LNCaP clone FGC (cell line): ENCODE results near the gene DLGAP1.

Experiments used
- DNase-seq: peaks from one replicate; pipeline ENCODE4 v3.0.0-alpha.2; 2011; ENCODE audit warnings: low read depth
- H3K4me3 ChIP-seq: 2 replicates; pipeline ENCODE4 v1.5.1; 2011; ENCODE audit warnings: mild to moderate bottlenecking, low read depth, low read length, control low read depth
- TF ChIP-seq, protein P1 (sequence below): IDR thresholded peaks from 2 replicates; pipeline ENCODE4 v1.5.1; 2012; ENCODE audit warnings: mild to moderate bottlenecking; ENCODE audit not compliant: control insufficient read depth, insufficient read depth; ENCODE audit errors: extremely low read depth

DLGAP1 gene

DNA sequence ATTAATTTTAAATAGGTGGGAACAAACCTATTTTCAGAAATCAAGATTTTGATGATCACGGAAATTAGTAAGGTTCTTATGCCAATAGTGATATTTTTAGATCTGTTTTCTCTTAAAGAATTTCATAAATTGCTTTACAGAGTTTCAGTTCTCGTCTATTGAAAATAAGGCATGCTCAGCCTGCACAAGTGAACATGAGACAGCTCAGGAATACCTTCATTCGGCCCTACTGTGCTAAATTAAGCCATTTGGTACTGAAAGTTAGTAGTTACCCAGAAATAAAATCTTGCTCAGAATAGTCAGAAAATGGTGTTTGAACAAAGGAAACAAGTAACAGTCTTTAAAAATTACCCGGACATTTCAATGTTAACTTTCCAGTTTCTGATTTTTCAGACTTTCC, 60.4 kb downstream of the DLGAP1 start:
- DNase-seq: no peak
- H3K4me3 ChIP-seq: no peak overlapping the region
- TF ChIP-seq, protein P1, sequence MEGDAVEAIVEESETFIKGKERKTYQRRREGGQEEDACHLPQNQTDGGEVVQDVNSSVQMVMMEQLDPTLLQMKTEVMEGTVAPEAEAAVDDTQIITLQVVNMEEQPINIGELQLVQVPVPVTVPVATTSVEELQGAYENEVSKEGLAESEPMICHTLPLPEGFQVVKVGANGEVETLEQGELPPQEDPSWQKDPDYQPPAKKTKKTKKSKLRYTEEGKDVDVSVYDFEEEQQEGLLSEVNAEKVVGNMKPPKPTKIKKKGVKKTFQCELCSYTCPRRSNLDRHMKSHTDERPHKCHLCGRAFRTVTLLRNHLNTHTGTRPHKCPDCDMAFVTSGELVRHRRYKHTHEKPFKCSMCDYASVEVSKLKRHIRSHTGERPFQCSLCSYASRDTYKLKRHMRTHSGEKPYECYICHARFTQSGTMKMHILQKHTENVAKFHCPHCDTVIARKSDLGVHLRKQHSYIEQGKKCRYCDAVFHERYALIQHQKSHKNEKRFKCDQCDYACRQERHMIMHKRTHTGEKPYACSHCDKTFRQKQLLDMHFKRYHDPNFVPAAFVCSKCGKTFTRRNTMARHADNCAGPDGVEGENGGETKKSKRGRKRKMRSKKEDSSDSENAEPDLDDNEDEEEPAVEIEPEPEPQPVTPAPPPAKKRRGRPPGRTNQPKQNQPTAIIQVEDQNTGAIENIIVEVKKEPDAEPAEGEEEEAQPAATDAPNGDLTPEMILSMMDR: no peak

DNA sequence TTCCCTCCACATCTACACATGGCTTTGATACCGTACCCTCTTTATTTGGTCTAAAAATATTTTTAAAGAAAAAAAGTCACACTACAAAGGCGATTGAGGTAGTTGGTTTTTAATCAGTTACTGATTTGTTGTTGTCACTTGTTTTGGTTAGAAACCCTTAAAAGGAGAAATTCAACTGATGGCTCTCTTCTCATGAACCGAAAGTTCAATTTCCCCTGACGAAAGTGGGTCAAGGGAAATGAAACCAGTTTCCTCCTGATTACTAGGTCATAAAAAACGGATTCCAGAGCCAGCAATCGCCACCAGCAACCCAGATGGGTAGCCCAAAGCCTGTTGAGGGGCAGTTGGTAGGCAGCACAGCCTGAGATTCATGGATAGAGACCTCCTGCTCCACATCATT, 63.2 kb downstream of the DLGAP1 start:
- no peak overlapping the region for H3K4me3 ChIP-seq
- TF ChIP-seq, protein P1: no peak
- no peak for DNase-seq

DNA sequence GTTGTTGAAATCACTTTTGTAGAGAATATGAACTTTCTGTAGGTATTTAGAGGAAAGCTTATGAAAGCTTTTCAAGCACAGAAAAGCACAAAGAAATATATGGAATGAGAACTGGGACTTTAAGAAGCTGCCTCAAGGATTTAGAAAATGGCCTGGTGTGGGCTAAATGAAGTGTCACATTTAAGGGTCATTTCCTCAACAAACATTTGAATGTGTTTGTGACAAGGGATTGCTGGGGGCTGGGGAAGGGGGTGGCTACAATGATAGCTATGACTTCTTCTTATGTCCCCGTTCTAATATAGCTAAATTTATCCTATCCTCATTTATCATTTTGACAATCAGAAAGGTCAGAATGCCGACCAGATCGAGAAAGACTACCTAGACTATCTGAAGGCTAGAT, 69.2 kb downstream of the DLGAP1 start:
- TF ChIP-seq, protein P1: no peak
- DNase-seq: no peak
- H3K4me3 ChIP-seq: no peak overlapping the region

DNA sequence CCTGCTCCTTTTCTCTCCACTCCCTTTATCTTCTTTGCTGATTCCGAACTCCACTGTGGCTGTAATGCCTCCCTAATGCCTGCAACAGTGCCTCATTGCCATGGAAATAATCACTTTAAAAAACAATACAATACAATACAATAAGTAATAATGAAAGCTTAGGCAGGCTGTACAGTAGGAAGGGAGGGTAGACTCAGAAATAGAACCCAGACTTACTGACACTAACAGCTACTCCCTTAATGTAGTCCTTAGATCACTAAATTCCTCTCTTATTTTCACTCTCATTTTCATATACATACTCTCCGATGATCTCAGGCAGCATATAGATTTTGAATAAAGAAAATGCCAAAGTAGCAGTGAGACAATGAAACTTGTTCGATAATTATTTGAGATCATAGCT, 70.2 kb downstream of the DLGAP1 start:
- no peak for DNase-seq
- no peak overlapping the region for H3K4me3 ChIP-seq
- TF ChIP-seq, protein P1: no peak

DNA sequence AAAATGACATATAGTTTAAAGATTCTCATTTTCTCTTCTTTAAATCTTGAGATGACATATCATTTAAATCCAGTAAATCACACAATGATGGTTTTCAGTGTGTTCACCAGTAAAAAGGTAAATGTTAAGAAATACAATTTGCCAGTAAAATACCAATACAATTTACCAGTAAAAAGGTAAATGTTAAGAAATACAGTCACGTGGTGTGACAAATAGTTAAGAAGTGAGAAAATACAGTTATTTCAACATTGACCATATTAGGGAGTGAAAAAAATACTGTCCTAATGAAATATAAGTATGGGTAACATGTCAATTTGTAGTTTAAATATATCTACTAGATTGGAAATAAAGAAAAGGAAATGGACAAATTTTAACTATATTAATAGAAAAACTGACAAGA, 80.5 kb downstream of the DLGAP1 start:
- TF ChIP-seq, protein P1: no peak
- no peak for DNase-seq

DNA sequence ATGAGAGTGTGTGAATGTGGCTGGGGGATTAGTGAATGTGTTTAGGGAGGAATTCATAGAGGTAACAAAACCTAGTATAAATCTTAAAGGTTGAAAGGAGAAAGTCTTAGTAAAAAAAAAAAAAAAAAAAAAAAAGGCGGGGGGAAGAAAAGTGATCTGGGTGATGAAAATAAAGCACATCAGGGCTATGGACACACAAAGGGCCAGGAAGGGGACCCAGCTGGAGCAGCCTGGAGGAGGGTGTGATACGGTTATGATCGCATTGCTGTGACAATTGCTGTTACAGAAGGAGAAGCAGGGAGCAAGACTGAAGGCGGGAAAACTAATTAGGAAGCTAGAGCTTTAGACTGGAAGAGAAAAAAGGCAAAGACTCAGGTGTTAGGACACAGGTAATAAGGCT, 85.4 kb downstream of the DLGAP1 start:
- TF ChIP-seq, protein P1: no peak
- no peak overlapping the region for H3K4me3 ChIP-seq
- no peak for DNase-seq

More for the DNA sequence above, 80.5 kb downstream of the DLGAP1 start:
- no peak overlapping the region for H3K4me3 ChIP-seq

DNA sequence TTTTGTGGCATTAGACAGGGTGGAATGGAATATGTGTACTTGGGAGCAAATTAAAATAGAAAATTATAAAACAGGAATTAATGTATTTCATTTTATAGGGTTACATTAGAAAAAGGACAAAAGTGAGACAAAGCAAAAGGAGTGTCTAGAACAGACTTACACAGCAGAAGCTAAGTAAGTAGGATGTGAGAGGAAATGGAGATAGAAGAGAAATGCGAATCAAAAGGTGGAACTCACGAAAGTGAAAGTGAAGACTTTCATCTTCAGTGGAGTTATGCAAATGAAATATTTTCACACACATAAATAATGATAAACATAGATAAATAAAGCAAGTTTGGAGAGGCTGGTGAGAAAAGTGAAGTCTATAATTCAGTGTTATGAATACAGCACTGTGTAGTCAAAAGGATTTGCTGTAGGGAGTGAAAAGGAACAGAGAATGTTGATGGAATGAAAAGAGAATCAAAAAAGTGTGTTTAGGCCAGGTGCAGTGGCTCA, 94.8 kb downstream of the DLGAP1 start:
- DNase-seq: no peak
- no peak overlapping the region for H3K4me3 ChIP-seq
- TF ChIP-seq, protein P1: no peak
